HG03520 (cell line): ENCODE data around the gene DDR1.

Experiments
- ATAC-seq: cut with Tn5 transposase; IDR thresholded peaks from one replicate; pipeline ENCODE4 v1.9.1; 2021; ENCODE audit warnings: mild to moderate bottlenecking, moderate library complexity; ENCODE audit not compliant: unreplicated experiment

Gene DDR1

GRCh38 chr6:30942338-30943060 is 58.2 kb downstream of the DDR1 start:
- no peak for ATAC-seq

GRCh38 chr6:30944051-30944450 is 59.7 kb downstream of the DDR1 start:
- no peak for ATAC-seq

GRCh38 chr6:30945281-30945680 is 61.0 kb downstream of the DDR1 start:
- ATAC-seq = no peak

GRCh38 chr6:30947231-30947630 is 62.9 kb downstream of the DDR1 start:
- ATAC-seq = no peak

- no peak for ATAC-seq
These were observed 64.5 kb downstream of the DDR1 start for GRCh38 chr6:30948811-30949210.
